K562 (cell line): Measurements from ENCODE around the gene TBP. TPM values are rescaled to one million over a fixed set of nuclear protein-coding genes. Genes with fewer than 3 reads are reported as not detected.

Experiments used
- BDP1 ChIP-seq: IDR thresholded peaks from 3 replicates; pipeline ENCODE4 v1.6.1; 2011; ENCODE audit not compliant: insufficient read length, insufficient read depth
- CHD2 ChIP-seq: IDR thresholded peaks from 2 replicates; pipeline ENCODE4 v1.6.1; 2011; ENCODE audit warnings: low read depth, low read length
- ETV1 ChIP-seq: fragments of 450-650 bp; conservative IDR thresholded peaks from 2 replicates; pipeline ENCODE4 v1.6.1; 2016; ENCODE audit warnings: missing genetic modification characterization, control low read depth, low read depth, missing compliant biosample characterization
- RREB1 ChIP-seq: fragments of 250-450 bp; sonication (Bioruptor Pico); IDR thresholded peaks from 2 replicates; pipeline ENCODE4 v1.4.0; 2020
- SAP30 ChIP-seq: fragments of 200-600 bp; sonication (generic); IDR thresholded peaks from 2 replicates; pipeline ENCODE4 v1.6.1; 2012; ENCODE audit warnings: borderline replicate concordance, low read depth, mild to moderate bottlenecking, moderate library complexity, low read length, control low read depth, inconsistent platforms; ENCODE audit not compliant: insufficient read depth, poor library complexity, severe bottlenecking
- ZBTB33 ChIP-seq: sonication (generic); formaldehyde crosslinking; IDR thresholded peaks from 2 replicates; pipeline ENCODE4 v1.8.1; 2023; ENCODE audit warnings: mild to moderate bottlenecking, missing genetic modification reagents
- ZNF655 ChIP-seq: fragments of 250-450 bp; sonication (Bioruptor Pico); IDR thresholded peaks from 2 replicates; pipeline ENCODE4 v1.5.0; 2021
- polyA plus RNA-seq, 8 experiments: library from polyadenylated mRNA; depleted of rRNA in 4 of 8; stranded (reverse) in 5 of 8; unstranded in 3 of 8; fragments of >200 nt; fragmentation: Nextera tagmentation in 2 of 8; fragmentation: Illumina TruSeq in 1 of 8; extraction: Ambion mirVana in 2 of 8; extraction: Trizol in 1 of 8; gene quantifications; 2 replicates each; pipeline versions ENCODE4 v1.2.1 to v1.2.3, GENCODE V29; 2011 to 2014; ENCODE audit warnings: inconsistent platforms in 1 of 8, missing spikeins in 1 of 8
- total RNA-seq, 7 experiments: library from RNA; depleted of rRNA in 6 of 7; stranded (reverse); fragments of >200 nt in 6 of 7; fragmentation: Illumina TruSeq in 2 of 7; extraction: Trizol in 2 of 7; gene quantifications; 2 replicates each; pipeline versions ENCODE4 v1.2.1 to v1.2.3, GENCODE V29; 2011 to 2021; ENCODE audit warnings: low replicate concordance in 1 of 7

Gene TBP
- total and polyA plus RNA-seq, 9 of the 15 experiments (the other 6 are each of a cell fraction or from before 2014, with no cell fraction given): 28.5 to 86.1 (median 39.5) TPM

- no peak for TF ChIP-seq ZNF655 (CRISPR knock-in tag)
- TF ChIP-seq ETV1 (tag): no peak
- TF ChIP-seq BDP1: no peak
- no peak for TF ChIP-seq RREB1
- TF ChIP-seq SAP30: no peak
- TF ChIP-seq ZBTB33 (CRISPR knock-in tag): no peak
- TF ChIP-seq CHD2: no peak
Observed at GRCh38 chr6:170583756-170584180, 29.6 kb downstream of the TBP start (continued).
